GM12801 (cell line): Measurements from ENCODE around the gene DIAPH1.

Source experiments
- TF ChIP-seq, protein P1 (sequence below): IDR thresholded peaks from one replicate; pipeline ENCODE4 v1.5.1; 2011; ENCODE audit warnings: control low read depth; ENCODE audit not compliant: insufficient read length; ENCODE audit errors: extremely low read depth

Gene DIAPH1

DNA sequence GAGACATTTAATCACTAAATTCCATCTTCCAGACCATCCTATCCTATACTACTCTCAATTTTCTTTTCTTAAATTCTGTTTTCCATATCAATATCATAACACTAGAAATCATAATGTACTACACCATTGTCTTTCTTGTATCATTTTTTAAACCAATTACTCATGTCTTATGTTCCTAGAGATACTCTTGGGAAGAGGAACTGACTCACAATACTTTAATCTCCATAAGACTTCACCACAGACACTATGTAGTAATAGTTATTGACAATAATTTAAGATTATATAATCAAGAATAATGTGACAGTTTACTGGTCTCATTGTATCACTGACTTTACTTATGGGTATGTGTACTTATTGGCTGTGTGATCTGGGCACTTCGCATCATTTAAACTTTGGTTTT, 86.1 kb downstream of the DIAPH1 start:
- TF ChIP-seq, protein P1, sequence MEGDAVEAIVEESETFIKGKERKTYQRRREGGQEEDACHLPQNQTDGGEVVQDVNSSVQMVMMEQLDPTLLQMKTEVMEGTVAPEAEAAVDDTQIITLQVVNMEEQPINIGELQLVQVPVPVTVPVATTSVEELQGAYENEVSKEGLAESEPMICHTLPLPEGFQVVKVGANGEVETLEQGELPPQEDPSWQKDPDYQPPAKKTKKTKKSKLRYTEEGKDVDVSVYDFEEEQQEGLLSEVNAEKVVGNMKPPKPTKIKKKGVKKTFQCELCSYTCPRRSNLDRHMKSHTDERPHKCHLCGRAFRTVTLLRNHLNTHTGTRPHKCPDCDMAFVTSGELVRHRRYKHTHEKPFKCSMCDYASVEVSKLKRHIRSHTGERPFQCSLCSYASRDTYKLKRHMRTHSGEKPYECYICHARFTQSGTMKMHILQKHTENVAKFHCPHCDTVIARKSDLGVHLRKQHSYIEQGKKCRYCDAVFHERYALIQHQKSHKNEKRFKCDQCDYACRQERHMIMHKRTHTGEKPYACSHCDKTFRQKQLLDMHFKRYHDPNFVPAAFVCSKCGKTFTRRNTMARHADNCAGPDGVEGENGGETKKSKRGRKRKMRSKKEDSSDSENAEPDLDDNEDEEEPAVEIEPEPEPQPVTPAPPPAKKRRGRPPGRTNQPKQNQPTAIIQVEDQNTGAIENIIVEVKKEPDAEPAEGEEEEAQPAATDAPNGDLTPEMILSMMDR, result no peak

DNA sequence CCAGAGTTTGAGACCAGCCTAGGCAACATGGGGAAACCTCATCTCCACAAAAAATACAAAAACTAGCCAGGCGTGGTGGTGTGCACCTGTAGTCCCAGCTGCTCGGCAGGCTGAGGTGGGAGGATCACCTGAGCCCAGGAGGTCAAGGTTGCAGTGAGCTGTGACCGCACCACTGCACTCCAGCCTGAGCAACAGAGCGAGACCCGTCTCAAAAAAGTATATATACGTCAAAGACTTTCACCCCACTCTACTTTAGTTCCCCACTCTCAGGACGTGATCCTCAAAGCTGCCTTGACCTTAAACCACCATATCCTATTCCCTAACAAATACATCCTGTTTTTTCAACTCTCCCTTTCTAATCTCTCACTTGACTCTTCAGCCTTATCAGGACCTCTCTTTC, 88.9 kb downstream of the DIAPH1 start:
- TF ChIP-seq, protein P1, result no peak

DNA sequence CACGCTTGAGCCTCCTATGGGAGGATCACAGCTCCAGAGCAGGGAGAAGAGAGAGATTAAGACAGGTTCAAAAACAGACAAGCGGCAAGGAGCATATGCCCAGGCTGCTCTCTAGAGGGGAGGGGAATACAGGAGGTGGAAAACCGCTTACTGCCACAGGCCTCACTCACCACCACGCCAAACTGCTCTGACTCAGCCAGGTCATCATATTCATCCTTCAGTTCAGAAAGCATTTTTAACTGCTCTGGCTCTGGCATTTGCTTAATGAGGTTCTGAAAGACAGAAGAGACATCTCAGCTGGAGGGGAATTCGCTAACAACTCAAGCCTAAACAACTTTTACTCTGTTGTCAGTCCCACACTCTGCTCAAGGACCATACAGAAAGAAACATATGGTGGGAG, 89.8 kb downstream of the DIAPH1 start:
- TF ChIP-seq, protein P1, result no peak

DNA sequence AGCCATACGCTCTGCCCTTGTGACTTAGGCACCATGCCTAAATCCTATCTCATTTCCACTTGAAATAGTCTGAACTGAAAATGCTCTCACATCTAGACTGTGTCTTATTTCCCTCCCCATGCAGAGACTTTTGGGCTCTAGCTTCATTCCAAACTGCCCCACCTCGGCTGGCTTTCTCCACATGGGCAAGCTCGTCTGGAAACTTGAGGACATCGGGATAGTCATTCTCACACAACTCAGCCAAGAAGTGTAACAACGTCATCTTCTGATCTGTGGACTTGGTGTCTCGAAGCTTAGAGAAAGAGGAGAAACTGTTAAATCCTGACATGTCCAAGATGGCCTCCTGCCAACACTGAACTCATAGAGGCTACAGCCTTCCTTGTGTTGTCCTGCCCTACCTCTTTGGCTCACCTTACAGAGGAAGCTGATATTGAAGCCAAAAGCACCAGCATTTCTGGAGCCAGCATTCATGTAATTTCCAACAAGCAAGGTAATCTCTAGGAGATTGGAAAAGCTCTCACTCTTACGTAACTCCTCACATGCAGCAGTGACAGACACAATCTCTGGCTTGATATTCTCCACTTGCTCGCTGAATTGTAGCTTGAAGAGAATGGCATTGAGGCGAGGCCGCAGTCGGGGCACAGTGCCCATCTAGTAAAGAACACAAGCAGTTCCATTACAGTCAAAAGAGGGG, 90.4 kb downstream of the DIAPH1 start:
- TF ChIP-seq, protein P1, result no peak

DNA sequence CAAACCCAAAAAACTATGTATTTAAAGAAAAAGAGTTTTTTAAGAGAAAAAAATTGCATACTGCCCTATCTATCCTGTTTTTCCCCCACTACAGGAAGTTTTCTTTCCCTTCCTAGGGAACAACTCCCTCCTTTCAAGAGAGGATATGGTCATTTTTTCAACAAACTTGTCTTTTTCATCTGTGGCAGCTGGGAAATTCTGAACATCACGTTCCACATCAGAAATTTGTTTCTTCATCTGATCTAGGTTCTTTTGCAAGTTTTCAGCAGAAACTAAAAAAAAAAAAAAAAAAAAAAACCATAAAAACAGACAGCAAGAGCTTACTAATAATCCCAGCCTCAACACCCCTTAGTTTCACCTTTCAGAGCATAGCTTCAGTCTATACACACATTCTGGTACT, 91.4 kb downstream of the DIAPH1 start:
- TF ChIP-seq, protein P1, result no peak

DNA sequence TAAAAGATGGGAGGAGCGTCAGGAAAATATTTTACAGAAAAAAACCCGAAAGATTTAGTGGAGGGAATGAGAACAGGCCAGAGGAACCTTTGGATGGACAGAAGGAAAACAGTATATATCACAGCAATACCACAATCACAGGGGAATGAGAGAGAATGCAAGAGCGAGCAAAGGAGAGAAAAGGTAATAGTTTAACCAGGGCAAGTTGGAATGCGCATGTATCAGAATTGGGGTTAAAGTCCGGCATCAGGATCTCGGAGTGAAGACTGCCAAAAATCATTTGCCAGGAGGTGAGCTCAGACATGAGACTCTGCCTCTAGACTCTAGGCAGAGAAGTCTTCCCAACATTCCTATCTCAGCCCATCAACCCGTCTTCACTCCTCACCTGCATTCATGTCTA, 93.1 kb downstream of the DIAPH1 start:
- TF ChIP-seq, protein P1, result no peak

DNA sequence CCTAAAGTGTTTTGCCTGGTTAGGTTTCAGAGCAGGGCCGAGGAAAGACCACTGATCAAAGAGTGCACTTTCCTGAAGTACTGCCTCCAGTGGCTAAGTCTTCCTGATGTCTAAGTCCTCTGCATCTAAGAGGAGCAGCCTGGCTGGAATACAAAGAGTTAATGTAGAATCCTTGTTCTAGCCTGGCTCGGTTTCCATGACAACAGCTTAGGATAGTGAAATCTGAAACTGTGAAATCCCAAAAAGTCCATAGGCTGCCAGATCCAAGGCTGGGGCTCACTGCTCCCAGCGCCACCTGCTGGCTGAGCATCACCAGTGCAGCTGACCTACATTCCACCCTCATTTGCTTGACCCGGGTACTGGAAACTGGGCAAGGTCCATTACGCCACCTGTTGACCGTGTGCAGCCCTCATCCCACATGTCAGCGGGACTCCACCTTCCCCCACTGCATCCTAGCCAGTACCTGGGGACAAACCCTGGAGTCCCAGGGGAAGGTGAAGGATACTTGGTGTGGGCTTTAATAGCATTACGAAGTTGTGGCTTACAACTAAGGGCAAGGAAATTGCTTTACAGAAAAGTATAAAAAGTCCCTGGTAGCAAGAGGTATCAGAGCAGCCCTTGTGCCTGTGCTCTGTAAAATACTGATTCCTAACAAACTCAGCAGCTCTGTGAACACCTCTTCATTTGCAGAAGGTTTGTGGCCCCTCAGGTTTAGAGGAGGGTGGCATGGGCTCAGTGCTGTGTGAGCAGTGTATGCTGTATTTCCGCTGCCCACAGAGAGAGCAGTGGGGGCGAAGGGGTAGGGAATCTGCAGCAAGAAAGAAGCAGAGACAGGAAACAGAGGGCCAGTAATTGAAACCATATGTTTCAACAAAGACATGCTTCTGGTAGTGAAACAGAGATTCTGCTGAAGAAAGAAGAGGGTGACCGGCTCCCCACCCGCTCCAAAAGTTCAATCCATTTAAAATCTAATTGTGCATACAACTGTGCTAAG, 93.9 kb downstream of the DIAPH1 start:
- TF ChIP-seq, protein P1, result no peak
